GM10266 (cell line): ENCODE data around the gene LPCAT1.

Experiments used
- DNase-seq: peaks from one replicate; pipeline ENCODE4 v3.0.0; 2012; ENCODE audit errors: extremely low spot score
- TF ChIP-seq, protein P1 (sequence below): IDR thresholded peaks from 2 replicates; pipeline ENCODE4 v1.5.1; 2012; ENCODE audit warnings: mild to moderate bottlenecking, low read depth; ENCODE audit not compliant: control insufficient read depth, insufficient read depth; ENCODE audit errors: missing control alignments

LPCAT1 gene

DNA sequence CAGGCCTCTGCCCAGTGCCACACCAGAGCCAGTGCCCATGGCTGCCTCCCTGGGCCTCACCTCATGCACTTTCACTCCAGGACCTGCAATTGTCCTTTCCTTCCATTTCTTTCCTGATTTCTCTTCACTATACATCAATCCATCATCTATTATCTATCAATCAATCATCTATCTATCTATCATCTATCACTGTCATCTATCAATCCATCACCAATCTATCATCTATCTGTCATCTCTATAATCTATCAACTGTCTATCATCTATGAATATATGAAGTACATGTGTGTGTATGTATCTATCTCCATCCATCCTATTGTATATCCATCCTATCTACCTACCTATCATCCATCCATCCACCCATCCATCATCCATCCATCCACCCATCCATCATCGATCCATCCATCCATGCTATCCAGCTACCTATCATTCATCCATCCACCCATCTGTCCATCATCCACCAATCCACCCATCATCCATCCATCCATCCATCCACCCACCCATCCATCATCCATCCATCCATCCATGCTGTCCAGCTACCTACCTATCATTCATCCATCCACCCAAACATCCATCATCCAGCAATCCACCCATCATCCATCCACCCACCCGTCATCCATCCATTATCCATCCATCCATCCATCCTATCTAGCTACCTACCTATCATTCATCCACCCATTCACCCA, 105.4 kb downstream of the LPCAT1 start:
- TF ChIP-seq, protein P1, sequence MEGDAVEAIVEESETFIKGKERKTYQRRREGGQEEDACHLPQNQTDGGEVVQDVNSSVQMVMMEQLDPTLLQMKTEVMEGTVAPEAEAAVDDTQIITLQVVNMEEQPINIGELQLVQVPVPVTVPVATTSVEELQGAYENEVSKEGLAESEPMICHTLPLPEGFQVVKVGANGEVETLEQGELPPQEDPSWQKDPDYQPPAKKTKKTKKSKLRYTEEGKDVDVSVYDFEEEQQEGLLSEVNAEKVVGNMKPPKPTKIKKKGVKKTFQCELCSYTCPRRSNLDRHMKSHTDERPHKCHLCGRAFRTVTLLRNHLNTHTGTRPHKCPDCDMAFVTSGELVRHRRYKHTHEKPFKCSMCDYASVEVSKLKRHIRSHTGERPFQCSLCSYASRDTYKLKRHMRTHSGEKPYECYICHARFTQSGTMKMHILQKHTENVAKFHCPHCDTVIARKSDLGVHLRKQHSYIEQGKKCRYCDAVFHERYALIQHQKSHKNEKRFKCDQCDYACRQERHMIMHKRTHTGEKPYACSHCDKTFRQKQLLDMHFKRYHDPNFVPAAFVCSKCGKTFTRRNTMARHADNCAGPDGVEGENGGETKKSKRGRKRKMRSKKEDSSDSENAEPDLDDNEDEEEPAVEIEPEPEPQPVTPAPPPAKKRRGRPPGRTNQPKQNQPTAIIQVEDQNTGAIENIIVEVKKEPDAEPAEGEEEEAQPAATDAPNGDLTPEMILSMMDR, result no peak
- DNase-seq, result no peak

DNA sequence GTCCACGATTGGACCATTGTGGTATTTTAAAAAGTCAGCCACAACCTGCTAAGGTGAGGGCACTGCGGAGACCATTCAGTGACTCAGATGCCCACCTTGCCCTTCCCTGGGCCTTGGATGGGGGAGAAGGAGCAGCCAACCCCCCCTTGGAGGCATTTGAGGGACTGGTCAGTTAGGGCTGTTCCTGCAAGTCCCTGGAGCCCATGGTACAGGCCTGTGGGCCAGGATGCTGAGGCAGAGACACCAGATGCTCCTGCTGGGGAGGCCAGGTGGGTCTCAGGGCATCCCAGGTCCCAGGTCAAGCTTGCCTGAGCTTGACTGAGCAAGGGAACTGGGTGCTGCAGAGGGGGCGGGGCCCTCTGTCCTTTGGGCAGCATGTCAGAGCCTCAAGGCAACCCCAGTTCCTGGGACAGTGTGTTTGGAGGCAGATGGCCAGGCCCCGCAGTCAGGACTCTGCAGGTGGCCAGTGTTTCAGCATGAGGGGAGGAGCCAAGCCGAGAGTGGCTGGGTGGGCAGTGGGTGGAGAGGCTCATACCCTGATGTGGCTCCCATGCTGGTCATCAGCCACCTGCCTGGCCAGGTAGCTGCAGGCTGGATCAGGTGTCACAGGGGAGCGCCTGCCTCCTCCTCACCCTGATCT, 106.1 kb downstream of the LPCAT1 start:
- DNase-seq, result no peak
- TF ChIP-seq, protein P1, result no peak

DNA sequence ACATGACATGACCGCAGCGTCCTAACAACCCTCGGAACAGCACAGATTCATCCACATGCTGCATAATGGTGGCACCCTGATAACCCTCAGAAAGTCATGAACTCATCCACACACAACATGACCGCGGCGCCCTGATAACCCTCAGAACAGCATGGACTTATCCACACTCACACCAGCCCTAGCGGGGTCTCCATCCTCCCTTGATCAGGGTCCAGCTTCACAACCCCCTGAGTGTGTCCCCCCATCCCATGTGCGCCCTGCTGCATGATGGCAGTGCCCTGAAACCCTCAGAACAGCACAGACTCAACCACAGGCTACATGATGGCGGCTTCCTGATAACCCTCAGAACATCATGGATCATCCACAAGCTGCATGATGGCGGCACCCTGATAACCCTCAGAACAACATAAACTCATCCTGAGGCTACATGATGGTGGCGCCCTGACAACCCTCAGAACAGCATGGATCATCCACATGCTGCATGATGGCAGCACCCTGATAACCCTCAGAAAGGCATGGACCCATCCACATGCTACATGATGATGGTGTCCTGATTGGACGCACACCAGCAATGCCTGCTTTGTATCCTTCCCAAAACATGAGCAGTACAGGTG, 106.8 kb downstream of the LPCAT1 start:
- TF ChIP-seq, protein P1, result no peak
- DNase-seq, result no peak

DNA sequence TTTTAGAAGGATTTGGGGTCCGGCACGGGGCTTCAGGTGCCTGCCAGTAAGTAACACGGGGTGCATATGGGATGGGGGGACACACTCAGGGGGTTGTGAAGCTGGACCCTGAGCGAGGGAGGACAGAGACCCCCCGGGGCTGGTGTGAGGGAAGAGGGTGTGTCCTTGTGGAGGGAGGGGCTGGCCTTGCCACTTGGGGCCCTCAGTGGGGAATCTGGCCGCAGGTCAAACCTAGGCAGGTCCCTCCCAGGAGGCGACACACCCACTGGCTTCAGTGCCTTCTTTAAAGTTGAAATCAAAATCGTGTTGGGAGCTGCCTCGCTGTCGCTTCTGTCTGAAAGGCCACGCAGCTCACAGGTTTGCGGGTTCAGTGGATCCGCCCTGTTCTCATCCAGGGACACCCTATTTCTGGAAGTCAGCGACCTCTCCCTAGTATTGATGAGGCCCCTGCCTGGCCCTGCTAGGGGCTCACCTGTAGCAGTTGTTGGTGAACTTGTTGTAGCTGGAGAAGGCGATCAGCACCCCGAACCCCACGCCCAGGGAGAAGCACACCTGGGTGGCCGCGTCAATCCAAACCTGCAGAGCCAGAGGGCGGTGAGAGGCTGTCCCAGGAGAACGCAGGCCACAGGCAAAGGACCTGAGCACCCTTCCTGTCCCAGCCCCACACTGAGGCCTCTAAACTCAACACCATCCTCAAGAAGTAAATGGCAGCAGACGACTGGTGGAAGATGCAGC, 108.0 kb downstream of the LPCAT1 start:
- no peak for DNase-seq
- TF ChIP-seq, protein P1, result no peak

DNA sequence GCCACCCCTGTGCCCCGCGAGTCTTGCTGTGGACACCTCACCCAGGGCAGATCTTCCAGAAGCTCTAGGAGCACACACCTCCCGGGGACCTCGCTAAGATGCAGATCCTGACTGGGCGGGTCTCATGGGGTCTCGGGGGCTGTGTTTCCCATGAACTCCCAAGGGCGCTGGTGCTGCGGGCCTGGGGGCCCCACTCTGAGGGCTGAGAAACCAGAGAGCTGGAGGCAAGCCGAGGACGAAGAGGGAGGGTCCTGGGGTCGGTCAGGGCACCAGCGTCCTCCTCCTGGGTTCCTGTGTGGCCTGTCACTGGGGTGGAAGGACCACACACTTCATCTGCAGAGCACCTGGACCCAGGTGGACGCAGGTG, 108.7 kb downstream of the LPCAT1 start:
- no peak for DNase-seq
- TF ChIP-seq, protein P1, result no peak

DNA sequence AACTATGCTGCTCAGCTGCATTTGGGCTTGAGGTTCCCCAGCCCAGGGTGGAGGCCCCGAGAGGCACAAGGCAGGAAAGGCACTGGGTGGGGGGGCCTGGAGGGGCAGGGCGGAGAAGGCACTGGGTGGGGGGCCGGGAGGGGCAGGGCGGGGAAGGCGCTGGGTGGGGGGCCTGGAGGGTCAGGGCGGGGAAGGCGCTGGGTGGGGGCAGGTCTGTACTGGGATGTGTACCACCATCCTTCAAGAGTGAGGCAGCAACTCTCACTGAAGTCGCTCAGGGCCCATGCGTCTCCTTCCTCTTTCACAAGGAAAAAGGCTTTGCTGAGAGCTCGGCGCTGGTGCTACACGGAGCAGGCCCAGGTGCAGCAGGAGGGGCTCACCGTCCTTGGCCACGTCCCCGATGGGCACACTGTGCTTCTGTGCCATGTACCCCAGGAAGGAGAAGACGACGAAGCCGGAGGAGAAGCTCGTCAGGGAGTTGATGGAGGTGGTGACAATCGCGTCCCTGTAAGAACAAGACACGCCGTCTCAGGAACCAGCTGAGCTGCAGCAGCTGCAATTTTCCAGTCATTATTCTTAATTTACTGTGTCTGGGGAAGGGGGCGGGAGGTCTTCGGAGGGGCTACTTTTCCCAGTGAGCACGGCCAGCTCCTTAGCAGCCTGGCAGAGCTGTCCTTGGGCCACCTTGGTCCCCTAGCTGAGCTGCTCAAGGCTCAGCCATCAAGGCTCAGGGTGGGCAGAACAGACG, 109.3 kb downstream of the LPCAT1 start:
- peak; percentile 74 for DNase-seq
- TF ChIP-seq, protein P1, result no peak
